K562 (cell line): ENCODE measurements around the gene KMT5B. TPM values are rescaled to one million over a fixed set of nuclear protein-coding genes. Genes with fewer than 3 reads are reported as not detected.

Experiments used
- JUND ChIP-seq, 2 experiments: IDR thresholded peaks; 2 replicates in 1 of 2; 3 replicates in 1 of 2; pipeline ENCODE4 v1.6.1; 2011; ENCODE audit warnings: borderline replicate concordance in 2 of 2, low read depth in 2 of 2, low read length in 2 of 2, improper control_type of control experiment in 1 of 2, missing biosample characterization in 1 of 2, missing genetic modification characterization in 1 of 2, missing genetic modification reagents in 1 of 2
- RBFOX2 ChIP-seq: fragments of 200-400 bp; formaldehyde crosslinking; IDR thresholded peaks from 2 replicates; pipeline ENCODE4 v1.6.1; 2017; ENCODE audit warnings: low read depth, mild to moderate bottlenecking, low read length, moderate library complexity
- STAT6 ChIP-seq: sonication (generic); formaldehyde crosslinking; IDR thresholded peaks from 2 replicates; pipeline ENCODE4 v1.8.1; 2023; ENCODE audit warnings: mild to moderate bottlenecking, missing genetic modification reagents
- ZBTB33 ChIP-seq: sonication (generic); formaldehyde crosslinking; IDR thresholded peaks from 2 replicates; pipeline ENCODE4 v1.8.1; 2023; ENCODE audit warnings: mild to moderate bottlenecking, missing genetic modification reagents
- polyA plus RNA-seq, 8 experiments: library from polyadenylated mRNA; depleted of rRNA in 4 of 8; stranded (reverse) in 5 of 8; unstranded in 3 of 8; fragments of >200 nt; fragmentation: Nextera tagmentation in 2 of 8; fragmentation: Illumina TruSeq in 1 of 8; extraction: Ambion mirVana in 2 of 8; extraction: Trizol in 1 of 8; gene quantifications; 2 replicates each; pipeline versions ENCODE4 v1.2.1 to v1.2.3, GENCODE V29; 2011 to 2014; ENCODE audit warnings: inconsistent platforms in 1 of 8, missing spikeins in 1 of 8
- total RNA-seq, 7 experiments: library from RNA; depleted of rRNA in 6 of 7; stranded (reverse); fragments of >200 nt in 6 of 7; fragmentation: Illumina TruSeq in 2 of 7; extraction: Trizol in 2 of 7; gene quantifications; 2 replicates each; pipeline versions ENCODE4 v1.2.1 to v1.2.3, GENCODE V29; 2011 to 2021; ENCODE audit warnings: low replicate concordance in 1 of 7
- TF ChIP-seq, protein P1 (sequence below): fragments of 450-650 bp; IDR thresholded peaks from 2 replicates; pipeline ENCODE4 v1.6.1; 2016; ENCODE audit warnings: mild to moderate bottlenecking, moderate library complexity
- TF ChIP-seq, protein P2 (sequence below): IDR thresholded peaks from 2 replicates; pipeline ENCODE4 v1.6.1; 2011; ENCODE audit warnings: borderline replicate concordance, low read depth, mild to moderate bottlenecking, moderate library complexity, low read length; ENCODE audit not compliant: insufficient read depth, poor library complexity, severe bottlenecking

KMT5B gene
- total and polyA plus RNA-seq, 9 of the 15 experiments (the other 6 are each of a cell fraction or from before 2014, with no cell fraction given) = 7.3 to 27.3 (median 20.9) TPM

DNA sequence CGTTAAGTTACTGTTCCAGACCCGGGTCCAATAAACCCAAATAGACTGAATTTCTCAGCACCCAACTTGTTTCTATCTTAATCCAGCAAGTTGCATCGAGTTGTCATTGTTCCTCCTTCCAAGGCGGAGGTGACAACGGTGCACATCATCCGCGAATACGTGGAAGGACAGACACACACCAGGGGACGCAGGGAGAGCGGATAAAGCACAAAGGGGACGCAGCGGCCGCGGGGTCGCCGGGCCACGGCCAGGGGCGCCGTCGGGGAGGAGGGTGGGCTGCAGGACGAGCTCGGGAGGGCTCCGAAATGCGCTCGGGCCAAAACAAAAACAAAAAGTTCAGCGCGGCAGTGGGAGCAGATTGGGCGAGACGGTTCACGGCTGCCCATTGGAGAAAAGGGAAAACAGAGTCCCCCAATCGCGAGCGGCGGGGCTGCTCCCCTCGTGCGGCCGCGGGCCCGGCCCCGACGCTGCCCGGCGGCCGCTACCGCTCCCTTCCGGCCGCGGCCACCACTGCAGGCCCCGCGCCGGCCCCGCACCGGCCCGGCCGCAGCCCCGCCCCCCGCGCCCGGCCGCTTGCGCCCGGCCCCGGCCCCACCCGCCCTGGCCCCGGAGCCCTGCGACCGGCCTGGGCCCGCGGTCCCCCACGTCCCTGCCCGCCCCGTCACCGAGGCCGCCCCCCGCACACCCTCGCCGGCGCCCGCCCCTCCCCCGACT lies 518 bp downstream of the KMT5B start (continued):
- TF ChIP-seq, protein P1, sequence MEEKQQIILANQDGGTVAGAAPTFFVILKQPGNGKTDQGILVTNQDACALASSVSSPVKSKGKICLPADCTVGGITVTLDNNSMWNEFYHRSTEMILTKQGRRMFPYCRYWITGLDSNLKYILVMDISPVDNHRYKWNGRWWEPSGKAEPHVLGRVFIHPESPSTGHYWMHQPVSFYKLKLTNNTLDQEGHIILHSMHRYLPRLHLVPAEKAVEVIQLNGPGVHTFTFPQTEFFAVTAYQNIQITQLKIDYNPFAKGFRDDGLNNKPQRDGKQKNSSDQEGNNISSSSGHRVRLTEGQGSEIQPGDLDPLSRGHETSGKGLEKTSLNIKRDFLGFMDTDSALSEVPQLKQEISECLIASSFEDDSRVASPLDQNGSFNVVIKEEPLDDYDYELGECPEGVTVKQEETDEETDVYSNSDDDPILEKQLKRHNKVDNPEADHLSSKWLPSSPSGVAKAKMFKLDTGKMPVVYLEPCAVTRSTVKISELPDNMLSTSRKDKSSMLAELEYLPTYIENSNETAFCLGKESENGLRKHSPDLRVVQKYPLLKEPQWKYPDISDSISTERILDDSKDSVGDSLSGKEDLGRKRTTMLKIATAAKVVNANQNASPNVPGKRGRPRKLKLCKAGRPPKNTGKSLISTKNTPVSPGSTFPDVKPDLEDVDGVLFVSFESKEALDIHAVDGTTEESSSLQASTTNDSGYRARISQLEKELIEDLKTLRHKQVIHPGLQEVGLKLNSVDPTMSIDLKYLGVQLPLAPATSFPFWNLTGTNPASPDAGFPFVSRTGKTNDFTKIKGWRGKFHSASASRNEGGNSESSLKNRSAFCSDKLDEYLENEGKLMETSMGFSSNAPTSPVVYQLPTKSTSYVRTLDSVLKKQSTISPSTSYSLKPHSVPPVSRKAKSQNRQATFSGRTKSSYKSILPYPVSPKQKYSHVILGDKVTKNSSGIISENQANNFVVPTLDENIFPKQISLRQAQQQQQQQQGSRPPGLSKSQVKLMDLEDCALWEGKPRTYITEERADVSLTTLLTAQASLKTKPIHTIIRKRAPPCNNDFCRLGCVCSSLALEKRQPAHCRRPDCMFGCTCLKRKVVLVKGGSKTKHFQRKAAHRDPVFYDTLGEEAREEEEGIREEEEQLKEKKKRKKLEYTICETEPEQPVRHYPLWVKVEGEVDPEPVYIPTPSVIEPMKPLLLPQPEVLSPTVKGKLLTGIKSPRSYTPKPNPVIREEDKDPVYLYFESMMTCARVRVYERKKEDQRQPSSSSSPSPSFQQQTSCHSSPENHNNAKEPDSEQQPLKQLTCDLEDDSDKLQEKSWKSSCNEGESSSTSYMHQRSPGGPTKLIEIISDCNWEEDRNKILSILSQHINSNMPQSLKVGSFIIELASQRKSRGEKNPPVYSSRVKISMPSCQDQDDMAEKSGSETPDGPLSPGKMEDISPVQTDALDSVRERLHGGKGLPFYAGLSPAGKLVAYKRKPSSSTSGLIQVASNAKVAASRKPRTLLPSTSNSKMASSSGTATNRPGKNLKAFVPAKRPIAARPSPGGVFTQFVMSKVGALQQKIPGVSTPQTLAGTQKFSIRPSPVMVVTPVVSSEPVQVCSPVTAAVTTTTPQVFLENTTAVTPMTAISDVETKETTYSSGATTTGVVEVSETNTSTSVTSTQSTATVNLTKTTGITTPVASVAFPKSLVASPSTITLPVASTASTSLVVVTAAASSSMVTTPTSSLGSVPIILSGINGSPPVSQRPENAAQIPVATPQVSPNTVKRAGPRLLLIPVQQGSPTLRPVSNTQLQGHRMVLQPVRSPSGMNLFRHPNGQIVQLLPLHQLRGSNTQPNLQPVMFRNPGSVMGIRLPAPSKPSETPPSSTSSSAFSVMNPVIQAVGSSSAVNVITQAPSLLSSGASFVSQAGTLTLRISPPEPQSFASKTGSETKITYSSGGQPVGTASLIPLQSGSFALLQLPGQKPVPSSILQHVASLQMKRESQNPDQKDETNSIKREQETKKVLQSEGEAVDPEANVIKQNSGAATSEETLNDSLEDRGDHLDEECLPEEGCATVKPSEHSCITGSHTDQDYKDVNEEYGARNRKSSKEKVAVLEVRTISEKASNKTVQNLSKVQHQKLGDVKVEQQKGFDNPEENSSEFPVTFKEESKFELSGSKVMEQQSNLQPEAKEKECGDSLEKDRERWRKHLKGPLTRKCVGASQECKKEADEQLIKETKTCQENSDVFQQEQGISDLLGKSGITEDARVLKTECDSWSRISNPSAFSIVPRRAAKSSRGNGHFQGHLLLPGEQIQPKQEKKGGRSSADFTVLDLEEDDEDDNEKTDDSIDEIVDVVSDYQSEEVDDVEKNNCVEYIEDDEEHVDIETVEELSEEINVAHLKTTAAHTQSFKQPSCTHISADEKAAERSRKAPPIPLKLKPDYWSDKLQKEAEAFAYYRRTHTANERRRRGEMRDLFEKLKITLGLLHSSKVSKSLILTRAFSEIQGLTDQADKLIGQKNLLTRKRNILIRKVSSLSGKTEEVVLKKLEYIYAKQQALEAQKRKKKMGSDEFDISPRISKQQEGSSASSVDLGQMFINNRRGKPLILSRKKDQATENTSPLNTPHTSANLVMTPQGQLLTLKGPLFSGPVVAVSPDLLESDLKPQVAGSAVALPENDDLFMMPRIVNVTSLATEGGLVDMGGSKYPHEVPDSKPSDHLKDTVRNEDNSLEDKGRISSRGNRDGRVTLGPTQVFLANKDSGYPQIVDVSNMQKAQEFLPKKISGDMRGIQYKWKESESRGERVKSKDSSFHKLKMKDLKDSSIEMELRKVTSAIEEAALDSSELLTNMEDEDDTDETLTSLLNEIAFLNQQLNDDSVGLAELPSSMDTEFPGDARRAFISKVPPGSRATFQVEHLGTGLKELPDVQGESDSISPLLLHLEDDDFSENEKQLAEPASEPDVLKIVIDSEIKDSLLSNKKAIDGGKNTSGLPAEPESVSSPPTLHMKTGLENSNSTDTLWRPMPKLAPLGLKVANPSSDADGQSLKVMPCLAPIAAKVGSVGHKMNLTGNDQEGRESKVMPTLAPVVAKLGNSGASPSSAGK = no peak
- peak; percentile 50; the same call in 1 of the 2 replicates for TF ChIP-seq STAT6
- TF ChIP-seq, protein P2, sequence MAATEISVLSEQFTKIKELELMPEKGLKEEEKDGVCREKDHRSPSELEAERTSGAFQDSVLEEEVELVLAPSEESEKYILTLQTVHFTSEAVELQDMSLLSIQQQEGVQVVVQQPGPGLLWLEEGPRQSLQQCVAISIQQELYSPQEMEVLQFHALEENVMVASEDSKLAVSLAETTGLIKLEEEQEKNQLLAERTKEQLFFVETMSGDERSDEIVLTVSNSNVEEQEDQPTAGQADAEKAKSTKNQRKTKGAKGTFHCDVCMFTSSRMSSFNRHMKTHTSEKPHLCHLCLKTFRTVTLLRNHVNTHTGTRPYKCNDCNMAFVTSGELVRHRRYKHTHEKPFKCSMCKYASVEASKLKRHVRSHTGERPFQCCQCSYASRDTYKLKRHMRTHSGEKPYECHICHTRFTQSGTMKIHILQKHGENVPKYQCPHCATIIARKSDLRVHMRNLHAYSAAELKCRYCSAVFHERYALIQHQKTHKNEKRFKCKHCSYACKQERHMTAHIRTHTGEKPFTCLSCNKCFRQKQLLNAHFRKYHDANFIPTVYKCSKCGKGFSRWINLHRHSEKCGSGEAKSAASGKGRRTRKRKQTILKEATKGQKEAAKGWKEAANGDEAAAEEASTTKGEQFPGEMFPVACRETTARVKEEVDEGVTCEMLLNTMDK = no peak
- no peak for TF ChIP-seq JUND (IDR thresholded peaks at IDR 0.05; ENCODE audit: borderline replicate concordance, low read depth, low read length)
- no peak for TF ChIP-seq JUND (tag; IDR thresholded peaks at IDR 0.05; ENCODE audit: borderline replicate concordance, low read depth, low read length)
- peak; percentile 73 for TF ChIP-seq RBFOX2
- TF ChIP-seq ZBTB33 (CRISPR knock-in tag) = no peak
